Natural killer cell (primary cell): ENCODE measurements around the gene NT5C3B. TPM values are rescaled to one million over a fixed set of nuclear protein-coding genes. Genes with fewer than 3 reads are reported as not detected.

ENCODE experiments used
- ATAC-seq, 3 donors: fragments of 150-1000 bp in 2 of 3; fragments of 200-7000 bp in 1 of 3; cut with Tn5 transposase; 1 replicate in 1 of 3; 2 replicates in 2 of 3; pipeline ENCODE4 v1.10.0; 2021; ENCODE audit warnings: mild to moderate bottlenecking in 2 of 3, moderate library complexity in 2 of 3
- DNase-seq, 2 donors: peaks; one replicate each; pipeline versions ENCODE4 v3.0.0 to v3.0.0-alpha.2; 2013 to 2021; ENCODE audit warnings: mixed read lengths in 1 of 2
- H3K27ac ChIP-seq: one replicate; pipeline ENCODE4 v1.5.1; 2013; ENCODE audit warnings: mild to moderate bottlenecking, low read length
- H3K27me3 ChIP-seq: one replicate; pipeline ENCODE4 v1.6.1; 2013; ENCODE audit warnings: low read length; ENCODE audit not compliant: control insufficient read depth, insufficient read depth
- H3K36me3 ChIP-seq: one replicate; pipeline ENCODE4 v1.6.1; 2013; ENCODE audit warnings: low read length; ENCODE audit not compliant: control insufficient read depth, insufficient read depth
- H3K4me1 ChIP-seq: one replicate; pipeline ENCODE4 v1.6.1; 2013; ENCODE audit warnings: low read length; ENCODE audit not compliant: control insufficient read depth, insufficient read depth
- H3K4me3 ChIP-seq: one replicate; pipeline ENCODE4 v1.5.1; 2013; ENCODE audit warnings: low read length
- H3K9me3 ChIP-seq: one replicate; pipeline ENCODE4 v1.6.1; 2013; ENCODE audit warnings: low read length; ENCODE audit not compliant: control insufficient read depth, insufficient read depth
- H3K27ac Mint-ChIP-seq, 2 donors: one replicate each; pipeline ENCODE4 v1.8.0; 2022; ENCODE audit warnings: mild to moderate bottlenecking in 2 of 2, mixed read lengths in 2 of 2, moderate library complexity in 1 of 2
- H3K27me3 Mint-ChIP-seq, 2 donors: one replicate each; pipeline ENCODE4 v1.8.0; 2022; ENCODE audit warnings: low read depth in 2 of 2, mixed read lengths in 2 of 2
- H3K36me3 Mint-ChIP-seq: one replicate; pipeline ENCODE4 v1.8.0; 2022; ENCODE audit warnings: mixed read lengths
- H3K4me1 Mint-ChIP-seq, 2 donors: one replicate each; pipeline ENCODE4 v1.8.0; 2022; ENCODE audit warnings: mixed read lengths in 2 of 2
- H3K4me3 Mint-ChIP-seq: one replicate; pipeline ENCODE4 v1.8.0; 2022; ENCODE audit warnings: mild to moderate bottlenecking, moderate library complexity, mixed read lengths
- H3K9me3 Mint-ChIP-seq, 2 donors: one replicate each; pipeline ENCODE4 v1.8.0; 2022; ENCODE audit warnings: mixed read lengths in 2 of 2
- WGBS: methylation state at CpG from one replicate; pipeline ENCODE4 v1.1.7; 2013; ENCODE audit warnings: missing lambda C conversion rate; ENCODE audit not compliant: insufficient coverage; 5-methylcytosine and 5-hydroxymethylcytosine counted together
- intact Hi-C: fragments of 100-400 bp; cut with micrococcal nuclease; formaldehyde crosslinking; loops from one replicate; pipeline ENCODE4 v1.14.2; 2022
- total RNA-seq, 4 donors: library from RNA; stranded (reverse); fragments of 120-200 nt in 1 of 4; gene quantifications; one replicate each; pipeline versions ENCODE4 v1.2.3 to v1.2.4, GENCODE V29; 2013 to 2022
- TF ChIP-seq, protein P1 (sequence below): fragments of 200-600 bp; IDR thresholded peaks from one replicate; pipeline ENCODE4 v1.8.0; 2022; ENCODE audit warnings: antibody characterized with exemption

The NT5C3B gene
- total RNA-seq, 3 donors from 2014 or later (not counting 1 experiment from before 2014, with no cell fraction given): 9.1 to 10.0 (median 9.8) TPM

DNA sequence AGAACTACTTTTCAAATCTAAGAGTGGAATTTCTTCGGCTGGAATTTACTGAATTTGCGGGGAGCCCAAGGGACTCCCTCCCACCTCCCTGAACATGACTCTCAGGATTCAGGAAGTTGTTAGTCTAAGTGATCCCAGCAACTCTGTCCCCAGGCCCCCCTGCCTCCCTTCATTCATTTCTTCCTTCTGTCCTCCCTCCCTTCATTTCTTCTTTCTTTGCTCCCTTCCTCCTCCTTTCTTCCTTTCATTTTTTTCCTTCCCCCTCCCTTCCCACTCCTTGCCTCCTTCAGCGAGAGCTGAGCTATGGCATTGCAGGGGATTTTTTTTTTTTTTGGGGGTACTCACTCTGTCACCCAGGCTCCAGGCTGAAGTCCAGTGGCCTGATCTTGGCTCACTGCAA, 38.7 kb downstream of the NT5C3B start:
- Histone ChIP-seq H3K4me3 (no peak overlapping the region), H3K27me3 (no peaks in the 10 kb centered on the region), H3K27ac (no peak overlapping the region), H3K36me3 (no peaks in the 10 kb centered on the region), H3K9me3 (no peaks in the 10 kb centered on the region), H3K4me1 (peaks cover 5% of the 10 kb centered on the region)
- H3K4me3 Mint-ChIP-seq: no peak overlapping the region
- no peaks in the 10 kb centered on the region for H3K36me3 Mint-ChIP-seq
- DNase-seq (no peak), ATAC-seq (no peak)
- intact Hi-C loops: no loop called here
- 94% methylated on average over 3 of the region's 3 CpGs for WGBS
- TF ChIP-seq, protein P1, sequence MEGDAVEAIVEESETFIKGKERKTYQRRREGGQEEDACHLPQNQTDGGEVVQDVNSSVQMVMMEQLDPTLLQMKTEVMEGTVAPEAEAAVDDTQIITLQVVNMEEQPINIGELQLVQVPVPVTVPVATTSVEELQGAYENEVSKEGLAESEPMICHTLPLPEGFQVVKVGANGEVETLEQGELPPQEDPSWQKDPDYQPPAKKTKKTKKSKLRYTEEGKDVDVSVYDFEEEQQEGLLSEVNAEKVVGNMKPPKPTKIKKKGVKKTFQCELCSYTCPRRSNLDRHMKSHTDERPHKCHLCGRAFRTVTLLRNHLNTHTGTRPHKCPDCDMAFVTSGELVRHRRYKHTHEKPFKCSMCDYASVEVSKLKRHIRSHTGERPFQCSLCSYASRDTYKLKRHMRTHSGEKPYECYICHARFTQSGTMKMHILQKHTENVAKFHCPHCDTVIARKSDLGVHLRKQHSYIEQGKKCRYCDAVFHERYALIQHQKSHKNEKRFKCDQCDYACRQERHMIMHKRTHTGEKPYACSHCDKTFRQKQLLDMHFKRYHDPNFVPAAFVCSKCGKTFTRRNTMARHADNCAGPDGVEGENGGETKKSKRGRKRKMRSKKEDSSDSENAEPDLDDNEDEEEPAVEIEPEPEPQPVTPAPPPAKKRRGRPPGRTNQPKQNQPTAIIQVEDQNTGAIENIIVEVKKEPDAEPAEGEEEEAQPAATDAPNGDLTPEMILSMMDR: no peak
- H3K27ac Mint-ChIP-seq: no peak overlapping the region
- peaks cover 0 to 7% of the 10 kb centered on the region in 2 donors for H3K4me1 Mint-ChIP-seq
- H3K9me3 Mint-ChIP-seq: no peaks in the 10 kb centered on the region
- H3K27me3 Mint-ChIP-seq: peaks cover 0 to 2% of the 10 kb centered on the region in 2 donors

DNA sequence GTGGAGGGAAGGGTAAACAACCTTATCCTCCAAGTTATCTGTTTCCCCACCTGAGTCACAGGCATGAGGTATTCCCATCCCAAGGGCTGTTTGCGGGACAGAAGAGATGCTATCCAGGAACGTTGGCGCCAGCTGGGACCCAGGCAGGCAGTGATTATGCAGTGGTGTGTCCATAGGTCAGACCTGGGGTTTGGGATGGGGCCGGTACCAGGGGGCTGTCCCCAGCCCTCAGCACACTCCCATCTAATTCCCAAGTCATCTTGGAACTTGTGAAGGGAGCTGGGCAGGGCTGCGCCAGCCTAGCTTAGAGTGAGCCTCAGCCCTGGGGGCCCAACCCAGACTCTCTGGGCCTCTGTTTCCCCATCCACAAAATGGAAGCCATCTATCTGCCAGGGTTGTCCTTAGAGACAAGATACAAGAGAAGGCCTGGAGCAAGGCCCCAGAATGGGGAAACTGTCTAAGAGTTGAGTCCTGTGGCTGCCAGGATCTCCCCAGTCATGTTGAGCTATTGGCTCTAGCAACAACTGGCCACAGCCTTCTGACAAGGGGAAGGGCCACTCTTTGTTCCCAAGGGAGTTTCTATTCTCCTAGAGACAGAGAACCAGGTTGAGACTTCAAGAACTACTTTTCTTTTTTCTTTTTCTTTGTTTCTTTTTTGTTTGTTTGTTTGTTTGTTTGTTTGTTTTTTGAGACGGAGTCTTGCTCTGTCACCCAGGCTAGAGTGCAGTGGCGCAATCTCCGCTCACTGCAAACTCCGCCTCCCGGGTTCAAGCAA, 39.7 kb downstream of the NT5C3B start:
- DNase-seq (no peak), ATAC-seq (peak in 1 of 3 donors; percentile 5)
- Histone ChIP-seq H3K4me3 (no peak overlapping the region), H3K27me3 (no peaks in the 10 kb centered on the region), H3K36me3 (no peaks in the 10 kb centered on the region), H3K9me3 (no peaks in the 10 kb centered on the region), H3K27ac (no peak overlapping the region), H3K4me1 (peaks cover under 1% of the 10 kb centered on the region)
- TF ChIP-seq, protein P1: no peak
- WGBS: 94% methylated on average over 10 of the region's 10 CpGs
- Mint-ChIP-seq H3K36me3 (no peaks in the 10 kb centered on the region), H3K27ac (no peak overlapping the region), H3K9me3 (no peaks in the 10 kb centered on the region), H3K4me3 (no peak overlapping the region), H3K4me1 (peaks cover 0 to 1% of the 10 kb centered on the region in 2 donors), H3K27me3 (no peaks in the 10 kb centered on the region)
- intact Hi-C loops: no loop called here

DNA sequence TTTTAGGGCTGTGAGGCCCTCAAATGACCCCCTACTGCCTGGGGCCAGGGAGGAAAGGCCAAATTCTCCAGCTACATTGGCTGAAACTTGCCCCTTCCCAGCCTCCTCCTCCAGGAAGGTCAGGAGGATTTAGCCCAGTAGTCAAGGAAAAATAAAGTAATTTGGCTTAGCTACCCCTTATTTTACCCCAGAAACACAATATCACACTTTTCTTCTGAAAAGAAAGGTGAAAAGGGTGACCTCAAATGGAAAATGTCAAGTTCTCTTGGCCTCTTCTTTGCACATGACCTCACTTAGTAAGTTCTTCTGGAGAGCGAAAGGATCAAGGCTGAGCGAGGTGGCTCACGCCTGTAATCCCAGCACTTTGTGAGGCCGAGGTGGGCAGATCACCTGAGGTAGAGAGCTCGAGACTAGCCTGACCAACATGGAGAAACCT, 41.5 kb downstream of the NT5C3B start:
- ATAC-seq (no peak), DNase-seq (no peak)
- intact Hi-C loops: no loop called here
- Mint-ChIP-seq H3K27ac (no peak overlapping the region), H3K36me3 (no peaks in the 10 kb centered on the region), H3K4me3 (no peak overlapping the region), H3K27me3 (no peaks in the 10 kb centered on the region), H3K4me1 (no peaks in the 10 kb centered on the region), H3K9me3 (no peaks in the 10 kb centered on the region)
- TF ChIP-seq, protein P1: no peak
- Histone ChIP-seq H3K4me3 (no peak overlapping the region), H3K9me3 (no peaks in the 10 kb centered on the region), H3K27ac (no peak overlapping the region), H3K36me3 (no peaks in the 10 kb centered on the region), H3K27me3 (no peaks in the 10 kb centered on the region), H3K4me1 (no peaks in the 10 kb centered on the region)
- WGBS: 94% methylated on average over 5 of the region's 5 CpGs
